ENCODE data around the gene SPEF2.

Gene SPEF2

GRCh38 chr5:35698047-35698808 lies 80.6 kb downstream of the SPEF2 start:
- in situ Hi-C loops (cut with HindIII; ENCODE audit: low sequenced_read_pairs): no loop called here

- in situ Hi-C loops (cut with HindIII; ENCODE audit: low sequenced_read_pairs): no loop called here
These were observed 90.0 kb downstream of the SPEF2 start for GRCh38 chr5:35707659-35708058.

- in situ Hi-C loops (cut with HindIII; ENCODE audit: low sequenced_read_pairs): no loop called here
These were observed 92.0 kb downstream of the SPEF2 start for GRCh38 chr5:35709688-35710087.

GRCh38 chr5:35717718-35718117 lies 100.1 kb downstream of the SPEF2 start:
- in situ Hi-C loops (cut with HindIII; ENCODE audit: low sequenced_read_pairs): no loop called here

- in situ Hi-C loops (cut with HindIII; ENCODE audit: low sequenced_read_pairs): no loop called here
These were observed 118.1 kb downstream of the SPEF2 start for GRCh38 chr5:35735718-35736117.

- in situ Hi-C loops (cut with HindIII; ENCODE audit: low sequenced_read_pairs): no loop called here
These were observed 118.6 kb downstream of the SPEF2 start for GRCh38 chr5:35736280-35736679.

GRCh38 chr5:35741126-35741716 lies 123.6 kb downstream of the SPEF2 start:
- in situ Hi-C loops (cut with HindIII; ENCODE audit: low sequenced_read_pairs): no loop called here

GRCh38 chr5:35741971-35742370 lies 124.3 kb downstream of the SPEF2 start:
- in situ Hi-C loops (cut with HindIII; ENCODE audit: low sequenced_read_pairs): no loop called here

- in situ Hi-C loops (cut with HindIII; ENCODE audit: low sequenced_read_pairs): no loop called here
These were observed 126.0 kb downstream of the SPEF2 start for GRCh38 chr5:35743644-35744043.

GRCh38 chr5:35745193-35745592 lies 127.5 kb downstream of the SPEF2 start:
- in situ Hi-C loops (cut with HindIII; ENCODE audit: low sequenced_read_pairs): no loop called here

GRCh38 chr5:35745660-35746059 lies 128.0 kb downstream of the SPEF2 start:
- in situ Hi-C loops (cut with HindIII; ENCODE audit: low sequenced_read_pairs): no loop called here

- in situ Hi-C loops (cut with HindIII; ENCODE audit: low sequenced_read_pairs): no loop called here
These were observed 134.3 kb downstream of the SPEF2 start for GRCh38 chr5:35752012-35752411.

GRCh38 chr5:35753500-35753899 lies 135.8 kb downstream of the SPEF2 start:
- in situ Hi-C loops (cut with HindIII; ENCODE audit: low sequenced_read_pairs): no loop called here

- in situ Hi-C loops (cut with HindIII; ENCODE audit: low sequenced_read_pairs): no loop called here
These were observed 136.8 kb downstream of the SPEF2 start for GRCh38 chr5:35754481-35754880.

- in situ Hi-C loops (cut with HindIII; ENCODE audit: low sequenced_read_pairs): no loop called here
These were observed 138.3 kb downstream of the SPEF2 start for GRCh38 chr5:35755966-35756365.

GRCh38 chr5:35758151-35758724 lies 140.6 kb downstream of the SPEF2 start:
- in situ Hi-C loops (cut with HindIII; ENCODE audit: low sequenced_read_pairs): no loop called here

GRCh38 chr5:35761541-35761940 lies 143.9 kb downstream of the SPEF2 start:
- in situ Hi-C loops (cut with HindIII; ENCODE audit: low sequenced_read_pairs): no loop called here

GRCh38 chr5:35762368-35762767 lies 144.7 kb downstream of the SPEF2 start:
- in situ Hi-C loops (cut with HindIII; ENCODE audit: low sequenced_read_pairs): no loop called here

GRCh38 chr5:35765921-35766320 lies 148.3 kb downstream of the SPEF2 start:
- in situ Hi-C loops (cut with HindIII; ENCODE audit: low sequenced_read_pairs): no loop called here

GRCh38 chr5:35771300-35771699 lies 153.6 kb downstream of the SPEF2 start:
- in situ Hi-C loops (cut with HindIII; ENCODE audit: low sequenced_read_pairs): no loop called here

- in situ Hi-C loops (cut with HindIII; ENCODE audit: low sequenced_read_pairs): no loop called here
These were observed 154.2 kb downstream of the SPEF2 start for GRCh38 chr5:35771839-35772238.

- in situ Hi-C loops (cut with HindIII; ENCODE audit: low sequenced_read_pairs): no loop called here
These were observed 156.3 kb downstream of the SPEF2 start for GRCh38 chr5:35773967-35774366.
